ENCODE measurements around the gene HMCN2.

DNA sequence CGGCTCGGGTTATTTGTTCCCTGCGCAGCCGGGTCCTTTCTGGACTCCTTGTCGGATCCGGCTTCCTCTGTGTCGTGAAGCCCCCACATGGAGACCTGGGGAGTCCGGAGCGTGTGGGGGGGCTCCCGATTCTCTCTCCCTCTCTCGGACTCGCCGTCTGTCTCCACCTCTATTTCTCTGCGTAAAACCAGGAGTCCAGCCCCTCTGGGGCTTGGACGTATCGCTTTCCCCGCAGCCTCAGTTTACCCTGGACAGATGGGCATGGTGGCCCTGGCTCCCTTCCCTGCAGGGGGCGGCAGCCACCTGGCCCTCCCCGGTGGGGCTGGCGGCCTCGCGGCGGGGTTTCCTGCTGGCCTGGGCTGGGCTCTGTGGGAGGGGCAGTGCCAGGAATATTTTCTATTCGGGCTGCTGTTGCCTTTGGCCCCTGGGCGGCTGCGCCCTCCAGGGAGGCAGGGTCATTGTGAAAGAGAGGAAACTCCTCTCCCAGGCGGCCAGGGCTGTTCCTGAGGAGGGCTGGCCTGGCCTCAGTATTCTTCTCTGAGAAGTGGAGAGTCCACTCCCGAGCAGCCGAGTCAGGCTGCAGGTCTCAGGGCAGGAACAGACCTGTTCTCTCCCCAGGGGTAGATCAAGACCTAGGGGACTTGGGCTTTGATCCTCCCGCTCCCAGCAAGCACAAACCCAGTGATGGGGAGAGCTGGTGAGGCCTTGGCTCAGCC lies 179.9 kb downstream of the HMCN2 start:
- no peak for TF ChIP-seq EZH2 (IDR thresholded peaks at IDR 0.05; ENCODE audit: borderline replicate concordance)
- peak; percentile 20 for TF ChIP-seq CTCF (IDR thresholded peaks at IDR 0.05; ENCODE audit: poor library complexity)
- no peak for TF ChIP-seq EZH2phosphoT487 (IDR thresholded peaks at IDR 0.05; ENCODE audit: low read depth, severe bottlenecking, unreplicated experiment)

All from hepatocyte (in vitro differentiated cells).